NOMO-1 treated with dmso at 0.1 percent for 144 hours (cell line): ENCODE measurements around the gene FOXL3.
"Not testable (repeated sequence)": the region's sequence is repeated elsewhere in the genome, so short reads cannot be mapped to it uniquely, and the experiment has no call there.

ENCODE experiments used
- DNase-seq: peaks from one replicate; lab custom pipeline; 2025; ENCODE audit not compliant: unreplicated experiment; lab: John Stamatoyannopoulos, UW

The FOXL3 gene

GRCh38 chr7:286266-286665 is 3.7 kb upstream of the FOXL3 start:
- no peak for DNase-seq

GRCh38 chr7:288671-289101 is 1.3 kb upstream of the FOXL3 start:
- DNase-seq: no peak

- no peak for DNase-seq
Measured at GRCh38 chr7:289209-289755, 688 bp upstream of the FOXL3 start.

GRCh38 chr7:290554-291372 is 793 bp downstream of the FOXL3 start:
- DNase-seq: no peak

- DNase-seq: no peak
Measured at GRCh38 chr7:291373-292092, 1.6 kb downstream of the FOXL3 start.

GRCh38 chr7:292226-292625 is 2.3 kb downstream of the FOXL3 start:
- DNase-seq: no peak

GRCh38 chr7:292826-293225 is 2.9 kb downstream of the FOXL3 start:
- no peak for DNase-seq

- no peak for DNase-seq
Measured at GRCh38 chr7:293681-294439, 3.9 kb downstream of the FOXL3 start.

- no peak for DNase-seq
Measured at GRCh38 chr7:294440-295154, 4.6 kb downstream of the FOXL3 start.

GRCh38 chr7:295155-296154 is 5.5 kb downstream of the FOXL3 start:
- DNase-seq: no peak

GRCh38 chr7:296373-296945 is 6.5 kb downstream of the FOXL3 start:
- no peak for DNase-seq

GRCh38 chr7:297141-297540 is 7.2 kb downstream of the FOXL3 start:
- DNase-seq: not testable (repeated sequence)

GRCh38 chr7:297611-298374 is 7.8 kb downstream of the FOXL3 start:
- no peak for DNase-seq

GRCh38 chr7:298375-298702 is 8.4 kb downstream of the FOXL3 start:
- DNase-seq: no peak

GRCh38 chr7:298743-299142 is 8.8 kb downstream of the FOXL3 start:
- DNase-seq: no peak

- no peak for DNase-seq
Measured at GRCh38 chr7:299169-299568, 9.2 kb downstream of the FOXL3 start.

- DNase-seq: no peak
Measured at GRCh38 chr7:299628-300027, 9.7 kb downstream of the FOXL3 start.

- no peak for DNase-seq
Measured at GRCh38 chr7:300048-300447, 10.1 kb downstream of the FOXL3 start.
